ENCODE results near the gene SPATA19.

The SPATA19 gene

DNA sequence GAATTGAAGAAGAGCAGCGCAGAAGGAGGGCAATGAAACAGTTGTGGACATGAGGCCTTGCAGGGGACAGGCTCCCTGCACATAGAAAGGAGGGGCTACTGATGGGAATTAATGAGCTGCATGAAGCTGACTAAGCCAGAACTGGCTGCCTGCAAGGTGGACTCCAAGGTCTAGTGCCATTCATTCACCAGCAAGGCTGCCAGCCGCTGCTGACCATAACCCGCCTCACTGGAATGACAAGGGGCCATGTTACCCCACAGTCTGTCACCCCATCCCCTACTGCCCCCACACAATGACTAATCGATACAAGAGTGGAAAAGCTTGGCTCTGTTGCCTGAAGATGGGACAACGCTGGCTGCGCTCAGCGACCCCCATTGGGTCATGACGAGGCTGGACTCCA, 44.6 kb downstream of the SPATA19 start:
- Histone ChIP-seq H2BK15ac (ENCODE audit: low read depth, poor library complexity, severe bottlenecking) (no peak overlapping the region), H2AFZ (ENCODE audit: low read depth, low read length) (no peak overlapping the region), H4K8ac (ENCODE audit: low read length) (no peak overlapping the region), H4K91ac (ENCODE audit: low read length) (no peak overlapping the region), H2BK5ac (ENCODE audit: low read depth, low read length, poor library complexity, severe bottlenecking) (no peak overlapping the region), H3K79me1 (replicated peaks; ENCODE audit: low read length, poor library complexity, severe bottlenecking) (no peaks in the 10 kb centered on the region), H2BK12ac (ENCODE audit: low read length in 2 of 2) (no peak overlapping the region), H3K9me3 (ENCODE audit: control insufficient read depth, low read length) (peaks cover 20% of the 10 kb centered on the region), H3K4me1 (ENCODE audit: control insufficient read depth, insufficient read depth, low read depth, low read length) (no peaks in the 10 kb centered on the region), H3K27ac (ENCODE audit: low read length, poor library complexity, severe bottlenecking) (no peak overlapping the region), H3K18ac (ENCODE audit: low read depth in 1 of 2, low read length in 2 of 2) (no peak overlapping the region), H3K14ac (ENCODE audit: low read length in 2 of 2) (no peak overlapping the region), H3K36me3 (ENCODE audit: control insufficient read depth in 1 of 2, insufficient read depth in 2 of 2, low read depth in 1 of 2, low read length in 2 of 2) (no peaks in the 10 kb centered on the region), H3K27me3 (ENCODE audit: control insufficient read depth in 1 of 2, insufficient read depth in 1 of 2, low read length in 2 of 2) (no peaks in the 10 kb centered on the region), H3K23ac (ENCODE audit: low read length in 2 of 2) (no peak overlapping the region), H3K9ac (ENCODE audit: low read length) (no peak overlapping the region), H2BK120ac (ENCODE audit: low read depth, low read length) (no peak overlapping the region), H3K4ac (ENCODE audit: low read depth in 1 of 2, low read length in 2 of 2) (no peak overlapping the region), H2AK5ac (ENCODE audit: low read length, severe bottlenecking) (no peak overlapping the region), H3K4me2 (ENCODE audit: low read length, poor library complexity, severe bottlenecking) (no peak overlapping the region), H3K4me3 (ENCODE audit: insufficient read depth in 1 of 2, low read depth in 1 of 2, low read length in 2 of 2) (no peak overlapping the region)
- 87% methylated on average over 8 of the region's 8 CpGs for WGBS
- no peak for DNase-seq

DNA sequence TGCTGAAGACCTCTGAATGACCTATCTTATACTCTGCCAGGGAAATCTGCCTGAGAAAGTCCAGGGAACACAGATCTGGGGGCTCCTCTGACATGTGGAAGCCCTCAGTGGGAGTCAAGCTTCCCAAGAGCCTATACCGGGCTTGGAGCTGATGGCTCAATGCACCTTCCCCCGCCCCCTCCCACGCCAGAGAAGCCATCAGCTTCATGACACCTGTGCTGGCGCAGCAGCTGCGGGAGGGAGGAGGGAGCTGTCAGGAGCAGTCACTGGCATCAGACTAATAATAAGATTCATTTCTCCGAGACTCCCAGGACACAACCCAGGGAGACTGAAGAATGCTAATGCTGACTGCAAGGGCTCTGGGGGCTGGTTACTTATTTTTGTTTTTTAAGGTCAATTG, 47.8 kb downstream of the SPATA19 start:
- Histone ChIP-seq H3K9me3 (ENCODE audit: control insufficient read depth, low read length) (peaks cover 38% of the 10 kb centered on the region), H3K79me1 (replicated peaks; ENCODE audit: low read length, poor library complexity, severe bottlenecking) (no peaks in the 10 kb centered on the region), H2BK15ac (ENCODE audit: low read depth, poor library complexity, severe bottlenecking) (no peak overlapping the region), H3K27ac (ENCODE audit: low read length, poor library complexity, severe bottlenecking) (no peak overlapping the region), H2BK12ac (ENCODE audit: low read length in 2 of 2) (no peak overlapping the region), H2AK5ac (ENCODE audit: low read length, severe bottlenecking) (no peak overlapping the region), H2AFZ (ENCODE audit: low read depth, low read length) (no peak overlapping the region), H3K9ac (ENCODE audit: low read length) (no peak overlapping the region), H3K4me1 (ENCODE audit: control insufficient read depth, insufficient read depth, low read depth, low read length) (no peaks in the 10 kb centered on the region), H3K4ac (ENCODE audit: low read depth in 1 of 2, low read length in 2 of 2) (no peak overlapping the region), H3K23ac (ENCODE audit: low read length in 2 of 2) (no peak overlapping the region), H2BK120ac (ENCODE audit: low read depth, low read length) (no peak overlapping the region), H3K14ac (ENCODE audit: low read length in 2 of 2) (no peak overlapping the region), H3K4me2 (ENCODE audit: low read length, poor library complexity, severe bottlenecking) (no peak overlapping the region), H3K18ac (ENCODE audit: low read depth in 1 of 2, low read length in 2 of 2) (no peak overlapping the region), H4K91ac (ENCODE audit: low read length) (no peak overlapping the region), H3K4me3 (ENCODE audit: insufficient read depth in 1 of 2, low read depth in 1 of 2, low read length in 2 of 2) (no peak overlapping the region), H4K8ac (ENCODE audit: low read length) (no peak overlapping the region), H3K36me3 (ENCODE audit: control insufficient read depth in 1 of 2, insufficient read depth in 2 of 2, low read depth in 1 of 2, low read length in 2 of 2) (no peaks in the 10 kb centered on the region), H3K27me3 (ENCODE audit: control insufficient read depth in 1 of 2, insufficient read depth in 1 of 2, low read length in 2 of 2) (no peaks in the 10 kb centered on the region), H2BK5ac (ENCODE audit: low read depth, low read length, poor library complexity, severe bottlenecking) (no peak overlapping the region)
- DNase-seq, result no peak
- 58% methylated on average over 6 of the region's 6 CpGs for WGBS

DNA sequence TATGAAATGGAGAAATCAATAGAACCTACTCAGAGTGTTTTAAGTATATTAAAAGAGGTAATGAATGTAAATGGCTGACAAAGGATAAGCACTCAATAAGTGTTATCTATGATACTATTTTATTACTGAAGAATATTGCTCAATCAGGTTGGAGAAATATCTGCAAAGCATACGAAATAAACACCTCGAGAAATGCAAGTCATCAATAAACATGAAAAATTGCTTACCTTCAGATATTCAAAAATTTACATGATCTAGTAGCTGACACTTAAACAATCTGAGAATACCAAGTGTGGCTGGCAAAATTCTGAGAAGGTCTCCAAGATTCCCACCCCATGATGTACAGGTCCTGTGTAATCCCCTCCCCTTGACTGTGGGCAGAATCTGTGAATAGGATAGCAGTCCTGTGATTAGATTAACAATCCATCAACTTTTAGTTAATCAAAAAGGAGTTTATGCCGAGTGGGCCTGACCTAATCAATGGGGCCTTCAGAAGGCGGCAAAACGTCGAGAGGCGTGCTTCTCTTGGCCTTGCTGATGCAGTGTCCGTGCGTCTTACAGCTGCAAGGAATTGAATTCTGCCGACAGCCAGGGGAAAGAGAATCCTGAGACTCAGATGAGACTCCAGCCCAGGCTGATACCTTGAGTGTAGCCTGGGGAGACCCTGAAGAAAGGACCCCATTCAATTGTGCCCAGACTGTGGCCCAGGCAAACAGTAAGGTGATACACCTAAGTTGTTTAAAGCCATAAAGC, 49.1 kb downstream of the SPATA19 start:
- no peak overlapping the region for H2BK5ac ChIP-seq (ENCODE audit: low read depth, low read length, poor library complexity, severe bottlenecking)
- no peak overlapping the region for H2BK15ac ChIP-seq (ENCODE audit: low read depth, poor library complexity, severe bottlenecking)
- no peak overlapping the region for H2AK5ac ChIP-seq (ENCODE audit: low read length, severe bottlenecking)
- DNase-seq, result no peak
- H3K23ac ChIP-seq (ENCODE audit: low read length in 2 of 2), result no peak overlapping the region
- H3K4me1 ChIP-seq (ENCODE audit: control insufficient read depth, insufficient read depth, low read depth, low read length), result no peaks in the 10 kb centered on the region
- no peak overlapping the region for H3K18ac ChIP-seq (ENCODE audit: low read depth in 1 of 2, low read length in 2 of 2)
- H3K79me1 ChIP-seq (replicated peaks; ENCODE audit: low read length, poor library complexity, severe bottlenecking), result no peaks in the 10 kb centered on the region
- H2AFZ ChIP-seq (ENCODE audit: low read depth, low read length), result no peak overlapping the region
- no peak overlapping the region for H3K27ac ChIP-seq (ENCODE audit: low read length, poor library complexity, severe bottlenecking)
- H3K14ac ChIP-seq (ENCODE audit: low read length in 2 of 2), result no peak overlapping the region
- no peak overlapping the region for H4K91ac ChIP-seq (ENCODE audit: low read length)
- H3K4me3 ChIP-seq (ENCODE audit: insufficient read depth in 1 of 2, low read depth in 1 of 2, low read length in 2 of 2), result no peak overlapping the region
- H3K36me3 ChIP-seq (ENCODE audit: control insufficient read depth in 1 of 2, insufficient read depth in 2 of 2, low read depth in 1 of 2, low read length in 2 of 2), result no peaks in the 10 kb centered on the region
- H4K8ac ChIP-seq (ENCODE audit: low read length), result no peak overlapping the region
- no peak overlapping the region for H3K9ac ChIP-seq (ENCODE audit: low read length)
- no peak overlapping the region for H2BK120ac ChIP-seq (ENCODE audit: low read depth, low read length)
- no peak overlapping the region for H2BK12ac ChIP-seq (ENCODE audit: low read length in 2 of 2)
- no peaks in the 10 kb centered on the region for H3K27me3 ChIP-seq (ENCODE audit: control insufficient read depth in 1 of 2, insufficient read depth in 1 of 2, low read length in 2 of 2)
- peaks cover 37% of the 10 kb centered on the region for H3K9me3 ChIP-seq (ENCODE audit: control insufficient read depth, low read length)
- no peak overlapping the region for H3K4ac ChIP-seq (ENCODE audit: low read depth in 1 of 2, low read length in 2 of 2)
- 87% methylated on average over 9 of the region's 10 CpGs for WGBS
- no peak overlapping the region for H3K4me2 ChIP-seq (ENCODE audit: low read length, poor library complexity, severe bottlenecking)

DNA sequence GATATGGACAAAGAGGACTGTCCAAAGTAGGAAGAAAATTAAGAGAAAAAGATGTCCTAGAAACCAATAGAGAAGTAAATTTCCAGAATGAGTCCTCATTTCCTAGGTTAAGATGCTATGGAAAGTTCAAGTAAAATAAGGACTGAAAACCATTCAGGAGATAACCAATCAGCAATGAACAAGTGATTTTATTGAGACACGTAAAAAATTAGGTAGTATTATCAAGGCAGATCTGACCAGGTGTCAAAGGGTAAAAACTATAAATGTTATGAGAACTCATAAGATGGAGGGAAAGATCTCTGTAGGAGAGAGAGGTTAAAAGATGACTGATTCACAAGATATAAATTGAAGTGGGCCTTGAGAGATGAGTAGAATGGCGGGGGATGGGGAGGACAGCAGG, 50.2 kb downstream of the SPATA19 start:
- peaks cover 36% of the 10 kb centered on the region for H3K9me3 ChIP-seq (ENCODE audit: control insufficient read depth, low read length)
- no peak overlapping the region for H3K18ac ChIP-seq (ENCODE audit: low read depth in 1 of 2, low read length in 2 of 2)
- H2BK15ac ChIP-seq (ENCODE audit: low read depth, poor library complexity, severe bottlenecking), result no peak overlapping the region
- WGBS, result 70% methylated on average over 2 of the region's 2 CpGs
- H3K4me2 ChIP-seq (ENCODE audit: low read length, poor library complexity, severe bottlenecking), result no peak overlapping the region
- no peak overlapping the region for H4K8ac ChIP-seq (ENCODE audit: low read length)
- H4K91ac ChIP-seq (ENCODE audit: low read length), result no peak overlapping the region
- no peak overlapping the region for H3K14ac ChIP-seq (ENCODE audit: low read length in 2 of 2)
- H2AFZ ChIP-seq (ENCODE audit: low read depth, low read length), result no peak overlapping the region
- H3K79me1 ChIP-seq (replicated peaks; ENCODE audit: low read length, poor library complexity, severe bottlenecking), result no peaks in the 10 kb centered on the region
- no peaks in the 10 kb centered on the region for H3K27me3 ChIP-seq (ENCODE audit: control insufficient read depth in 1 of 2, insufficient read depth in 1 of 2, low read length in 2 of 2)
- H3K36me3 ChIP-seq (ENCODE audit: control insufficient read depth in 1 of 2, insufficient read depth in 2 of 2, low read depth in 1 of 2, low read length in 2 of 2), result no peaks in the 10 kb centered on the region
- no peak overlapping the region for H2BK120ac ChIP-seq (ENCODE audit: low read depth, low read length)
- no peak overlapping the region for H3K23ac ChIP-seq (ENCODE audit: low read length in 2 of 2)
- no peak overlapping the region for H3K4me3 ChIP-seq (ENCODE audit: insufficient read depth in 1 of 2, low read depth in 1 of 2, low read length in 2 of 2)
- no peak overlapping the region for H3K4ac ChIP-seq (ENCODE audit: low read depth in 1 of 2, low read length in 2 of 2)
- H3K4me1 ChIP-seq (ENCODE audit: control insufficient read depth, insufficient read depth, low read depth, low read length), result no peaks in the 10 kb centered on the region
- DNase-seq, result no peak
- no peak overlapping the region for H2BK5ac ChIP-seq (ENCODE audit: low read depth, low read length, poor library complexity, severe bottlenecking)
- H3K9ac ChIP-seq (ENCODE audit: low read length), result no peak overlapping the region
- no peak overlapping the region for H2AK5ac ChIP-seq (ENCODE audit: low read length, severe bottlenecking)
- H2BK12ac ChIP-seq (ENCODE audit: low read length in 2 of 2), result no peak overlapping the region
- no peak overlapping the region for H3K27ac ChIP-seq (ENCODE audit: low read length, poor library complexity, severe bottlenecking)

Measured in mesenchymal stem cell (in vitro differentiated cells and primary cell).